GM12878 (cell line): ENCODE measurements around the gene NISCH. TPM values are rescaled to one million over a fixed set of nuclear protein-coding genes. Genes with fewer than 3 reads are reported as not detected.

Source experiments
- ATF3 ChIP-seq: IDR thresholded peaks from 2 replicates; pipeline ENCODE4 v1.6.1; 2011; ENCODE audit warnings: low read depth, mild to moderate bottlenecking, low read length, moderate library complexity, borderline replicate concordance; ENCODE audit errors: extremely low read depth
- ATF7 ChIP-seq: fragments of 450-650 bp; IDR thresholded peaks from 2 replicates; pipeline ENCODE4 v1.6.1; 2016; ENCODE audit warnings: low read depth, mild to moderate bottlenecking
- CBX5 ChIP-seq: sonication (generic); IDR thresholded peaks from 2 replicates; pipeline ENCODE4 v1.6.1; 2016; ENCODE audit warnings: low read depth, moderate library complexity, mild to moderate bottlenecking, inconsistent platforms
- CHD1 ChIP-seq: IDR thresholded peaks from 2 replicates; pipeline ENCODE4 v1.6.1; 2012; ENCODE audit warnings: low read depth, low read length, improper control_type of control experiment
- CREB1 ChIP-seq: IDR thresholded peaks from 2 replicates; pipeline ENCODE4 v1.6.1; 2012; ENCODE audit warnings: low read depth, mild to moderate bottlenecking, inconsistent platforms
- DPF2 ChIP-seq: fragments of 450-650 bp; IDR thresholded peaks from 2 replicates; pipeline ENCODE4 v1.6.1; 2017; ENCODE audit warnings: mild to moderate bottlenecking
- HDAC6 ChIP-seq: fragments of 200-600 bp; sonication (generic); IDR thresholded peaks from one replicate; pipeline ENCODE4 v1.8.0; 2017; ENCODE audit warnings: antibody characterized with exemption; ENCODE audit not compliant: unreplicated experiment
- IKZF1 ChIP-seq: fragments of 450-650 bp; conservative IDR thresholded peaks from 2 replicates; pipeline ENCODE4 v1.6.1; 2017; ENCODE audit warnings: antibody characterized with exemption, mild to moderate bottlenecking
- MEF2A ChIP-seq: IDR thresholded peaks from 2 replicates; pipeline ENCODE4 v1.6.1; 2011; ENCODE audit warnings: low read depth, mild to moderate bottlenecking, low read length, moderate library complexity; ENCODE audit not compliant: insufficient read depth
- PKNOX1 ChIP-seq: fragments of 450-650 bp; IDR thresholded peaks from 2 replicates; pipeline ENCODE4 v1.6.1; 2016; ENCODE audit warnings: mild to moderate bottlenecking
- POLR2AphosphoS2 ChIP-seq: IDR thresholded peaks from 2 replicates; pipeline ENCODE4 v1.6.1; 2011; ENCODE audit warnings: low read depth, mild to moderate bottlenecking, low read length, improper control_type of control experiment, moderate library complexity
- POU2F2 ChIP-seq: IDR thresholded peaks from 3 replicates; pipeline ENCODE4 v1.6.1; 2011; ENCODE audit warnings: low read depth, mild to moderate bottlenecking, low read length, borderline replicate concordance
- RAD51 ChIP-seq: fragments of 450-650 bp; IDR thresholded peaks from 2 replicates; pipeline ENCODE4 v1.6.1; 2016; ENCODE audit warnings: moderate library complexity, mild to moderate bottlenecking, inconsistent platforms
- SMARCA5 ChIP-seq: fragments of 450-650 bp; IDR thresholded peaks from 2 replicates; pipeline ENCODE4 v1.6.1; 2017; ENCODE audit warnings: mild to moderate bottlenecking
- SRF ChIP-seq, 2 experiments: IDR thresholded peaks; 2 replicates each; pipeline ENCODE4 v1.6.1; 2011; ENCODE audit warnings: low read depth in 2 of 2, low read length in 2 of 2, mild to moderate bottlenecking in 1 of 2, moderate library complexity in 1 of 2
- ZBTB40 ChIP-seq: fragments of 450-650 bp; IDR thresholded peaks from 2 replicates; pipeline ENCODE4 v1.6.1; 2016; ENCODE audit warnings: mild to moderate bottlenecking, moderate library complexity, borderline replicate concordance
- ZNF24 ChIP-seq: fragments of 450-650 bp; IDR thresholded peaks from 2 replicates; pipeline ENCODE4 v1.6.1; 2017; ENCODE audit warnings: antibody characterized with exemption, mild to moderate bottlenecking
- ZNF687 ChIP-seq: fragments of 450-650 bp; IDR thresholded peaks from 2 replicates; pipeline ENCODE4 v1.6.1; 2017; ENCODE audit warnings: mild to moderate bottlenecking, moderate library complexity
- ZZZ3 ChIP-seq: IDR thresholded peaks from 2 replicates; pipeline ENCODE4 v1.6.1; 2011; ENCODE audit warnings: low read depth; ENCODE audit not compliant: control insufficient read depth, insufficient read length
- polyA plus RNA-seq, 11 experiments: library from polyadenylated mRNA; depleted of rRNA in 4 of 11; unstranded in 6 of 11; stranded (reverse) in 5 of 11; fragments of >200 nt; fragmentation: Nextera tagmentation in 4 of 11; fragmentation: Illumina TruSeq in 1 of 11; extraction: Ambion mirVana in 4 of 11; extraction: Trizol in 1 of 11; gene quantifications; 1 replicate in 1 of 11; 2 replicates in 10 of 11; pipeline versions ENCODE4 v1.2.1 to v1.2.3, GENCODE V29; 2011 to 2016; ENCODE audit warnings: inconsistent platforms in 2 of 11, missing spikeins in 2 of 11, low read depth in 1 of 11
- total RNA-seq, 4 experiments: library from RNA; depleted of rRNA in 3 of 4; stranded (reverse); fragments of >200 nt in 3 of 4; fragmentation: Illumina TruSeq in 1 of 4; extraction: Trizol in 1 of 4; gene quantifications; 2 replicates each; pipeline versions ENCODE4 v1.2.1 to v1.2.3, GENCODE V29; 2013 to 2021

Gene NISCH
- total and polyA plus RNA-seq, 10 of the 15 experiments (the other 5 are each of a cell fraction or from before 2014, with no cell fraction given), result 0.76 to 52.5 (median 24.6) TPM

GRCh38 chr3:52455283-52456168 lies at the start of gene NISCH (continued):
- TF ChIP-seq SRF (IDR thresholded peaks at IDR 0.05; ENCODE audit: low read depth in 2 of 2, low read length in 2 of 2) (no peak), IKZF1 (no peak), ATF3 (0 out of 2 replicates have a peak, but pooled peaks have one; percentile 7), HDAC6 (no peak), MEF2A (0 out of 2 replicates have a peak, but pooled peaks have one; percentile 35), CBX5 (no peak), ZNF687 (peak; percentile 36; the same call in 1 of the 2 replicates), CREB1 (no peak), ZZZ3 (no peak), SMARCA5 (no peak), ATF7 (peak; percentile 61; the same call in 1 of the 2 replicates), DPF2 (peak; percentile 84), PKNOX1 (peak; percentile 97), POU2F2 (no peak; the same call in 2 of the 3 replicates), ZNF24 (0 out of 2 replicates have a peak, but pooled peaks have one; percentile 54), ZBTB40 (no peak), POLR2AphosphoS2 (no peak), RAD51 (0 out of 2 replicates have a peak, but pooled peaks have one; percentile 38), CHD1 (no peak)
